NCI-H146 treated with DMSO at 0.1 percent for 48 hours (cell line): ENCODE results near the gene GDF9.
A peak's percentile ranks its signal among the peaks of the same experiment; 100 is the strongest.

Experiments used
- DNase-seq: peaks from one replicate; lab custom pipeline; 2025; ENCODE audit not compliant: unreplicated experiment; lab: John Stamatoyannopoulos, UW

Gene GDF9

GRCh38 chr5:132822650-132823480 is 43.4 kb downstream of the GDF9 start:
- no peak for DNase-seq

DNA sequence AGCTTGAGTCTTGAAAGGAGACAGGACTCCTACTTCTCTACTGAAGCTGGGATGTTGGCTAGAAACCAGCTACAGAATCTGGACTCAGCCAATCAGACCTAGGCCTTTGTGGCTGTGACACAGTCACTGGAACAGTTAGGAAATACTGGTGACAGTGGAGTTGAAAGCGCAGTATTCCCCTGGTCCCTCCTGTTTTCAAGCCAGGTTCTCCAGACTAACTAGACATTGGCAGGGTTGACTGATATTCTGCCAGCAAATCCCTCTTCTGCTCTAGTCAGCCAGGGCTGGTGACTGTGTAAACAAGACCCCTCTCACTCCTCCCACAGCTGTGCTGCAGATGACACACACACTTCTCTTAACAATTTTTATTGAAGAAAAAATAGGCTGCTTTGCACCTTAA is 44.5 kb downstream of the GDF9 start:
- DNase-seq = no peak

GRCh38 chr5:132821350-132821749 is 44.9 kb downstream of the GDF9 start:
- no peak for DNase-seq

DNA sequence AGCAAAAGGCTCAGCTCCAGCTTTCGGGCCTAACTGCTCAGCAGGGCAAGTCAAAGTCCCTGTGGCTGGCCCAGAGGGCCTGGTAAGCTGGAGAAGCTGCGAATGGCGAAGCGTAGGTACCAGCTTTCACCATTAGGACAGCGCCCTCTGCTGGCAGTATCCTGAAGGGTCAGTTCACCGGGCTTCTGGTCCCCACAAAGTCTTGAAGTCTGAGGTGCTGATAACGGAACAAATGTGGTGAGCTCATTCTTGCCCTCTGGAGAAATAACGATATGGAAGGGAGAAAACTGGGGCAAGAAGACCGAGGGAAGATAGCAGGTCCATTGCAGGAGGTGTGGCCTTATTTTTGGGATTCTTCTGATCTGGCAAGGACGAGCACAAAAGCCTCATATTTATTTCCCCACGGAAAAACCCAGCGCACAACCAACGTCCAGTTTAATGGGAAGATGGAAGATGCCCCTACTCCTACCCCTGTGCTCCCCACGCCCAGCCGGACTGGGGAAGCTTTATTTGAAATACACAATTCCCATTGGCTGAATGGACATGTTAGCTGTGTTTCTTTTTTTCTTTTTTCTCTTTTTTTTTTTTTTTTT is 46.0 kb downstream of the GDF9 start:
- peak; percentile 54 for DNase-seq

DNA sequence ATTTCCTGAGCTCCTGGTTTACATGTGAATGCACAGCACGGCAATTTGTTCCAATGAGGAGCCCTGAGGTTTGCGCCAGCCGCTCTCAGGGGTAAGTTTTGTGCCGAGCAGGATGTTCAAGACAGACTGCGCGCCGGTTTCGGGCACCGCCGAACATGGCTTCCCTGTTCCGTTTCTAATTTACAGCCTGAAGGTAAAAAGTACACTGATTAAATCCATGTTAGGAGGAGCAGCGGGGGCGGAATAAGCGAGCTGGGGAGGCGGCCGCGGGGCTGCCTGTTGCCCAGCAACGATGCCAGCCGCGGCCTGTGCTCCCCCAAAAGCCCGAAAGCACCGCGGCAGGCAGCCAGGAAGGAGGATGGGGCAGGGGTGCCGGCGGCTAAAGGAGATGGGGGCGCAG is 46.8 kb downstream of the GDF9 start:
- DNase-seq = no peak

GRCh38 chr5:132817011-132817410 is 49.3 kb downstream of the GDF9 start:
- no peak for DNase-seq

GRCh38 chr5:132816554-132816953 is 49.7 kb downstream of the GDF9 start:
- DNase-seq = no peak

DNA sequence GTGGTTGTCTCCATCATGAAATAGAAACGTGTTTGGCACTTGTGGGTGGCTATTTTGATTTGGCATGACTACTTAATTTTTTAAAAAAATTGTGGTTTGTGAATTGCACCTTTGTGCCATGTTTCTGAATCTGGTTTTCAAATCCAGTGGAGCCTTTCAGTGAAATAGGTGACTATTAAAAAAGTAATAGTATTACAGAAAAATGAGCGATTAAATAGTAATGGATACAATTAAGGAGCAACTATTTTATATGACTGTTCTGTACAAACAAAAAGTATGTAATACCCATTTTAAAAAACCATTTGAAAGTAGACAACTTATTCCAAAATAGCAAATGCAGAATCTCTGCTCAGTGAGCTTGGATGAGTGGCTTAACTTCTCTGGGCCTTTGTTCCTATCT is 50.2 kb downstream of the GDF9 start:
- DNase-seq = no peak

- no peak for DNase-seq
Measured at GRCh38 chr5:132815454-132815853, 50.8 kb downstream of the GDF9 start.

GRCh38 chr5:132814503-132815294 is 51.6 kb downstream of the GDF9 start:
- DNase-seq = no peak

GRCh38 chr5:132813599-132814502 is 52.4 kb downstream of the GDF9 start:
- DNase-seq = no peak

GRCh38 chr5:132812781-132813598 is 53.3 kb downstream of the GDF9 start, which contains the start of gene SOWAHA:
TSS of gene SOWAHA (plus strand) at chr5:132813302. CDS start at chr5:132813622, 320 bp downstream.
- peak; percentile 61 for DNase-seq

DNA sequence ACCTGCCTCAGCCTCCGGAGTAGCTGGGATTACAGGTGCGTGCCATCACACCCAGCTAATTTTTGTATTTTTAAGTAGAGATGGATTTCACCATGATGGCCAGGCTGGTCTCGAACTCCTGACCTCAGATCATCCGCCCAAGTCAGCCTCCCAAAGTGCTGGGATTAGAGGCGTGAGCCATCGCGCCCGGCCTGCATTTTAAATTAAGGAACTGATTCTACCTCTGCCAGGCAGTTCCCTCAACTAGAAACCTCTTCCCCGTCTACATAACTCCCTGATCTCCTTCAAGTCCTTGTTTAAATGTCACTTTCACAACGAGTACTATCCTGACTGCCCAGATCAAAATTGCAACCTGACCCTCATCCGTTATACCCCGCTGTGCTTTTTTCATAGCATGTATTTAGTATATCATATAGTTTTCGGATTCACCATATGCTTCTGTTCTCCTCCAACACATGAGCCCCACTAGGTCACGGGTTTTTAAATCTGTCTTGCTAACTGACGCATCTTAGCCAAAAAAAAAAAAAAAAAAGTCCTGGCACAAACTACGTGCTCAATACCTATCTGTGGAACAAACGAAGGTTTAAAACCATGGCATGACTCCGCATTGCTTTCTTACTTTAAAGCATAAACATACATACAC is 54.0 kb downstream of the GDF9 start:
- DNase-seq = no peak
